GM12878 (cell line): ENCODE results near the gene PRSS2. TPM values are rescaled to one million over a fixed set of nuclear protein-coding genes. Genes with fewer than 3 reads are reported as not detected.

Source experiments
- ATAC-seq: fragments of 200-7000 bp; cut with Tn5 transposase; 3 replicates; pipeline ENCODE4 v1.9.1; 2020; ENCODE audit warnings: mild to moderate bottlenecking, moderate library complexity
- BruUV-seq: library from RNA; stranded (reverse); fragments of 400-500 nt; replicated peaks from 2 replicates; lab custom pipeline; 2021; lab: Mats Ljungman, UMichigan
- CTCF ChIA-PET: fragments of 300-600 bp; sonication (Branson Sonifier 250); formaldehyde crosslinking; extraction: SDS; loops from one replicate; lab custom pipeline; 2021; ENCODE audit warnings: inconsistent platforms; lab: Yijun Ruan, JAX
- POLR2A ChIA-PET: fragments of 350-600 bp; formaldehyde crosslinking; extraction: SDS; loops from one replicate; lab custom pipeline; 2021; ENCODE audit warnings: inconsistent platforms; lab: Charles Lee
- RAD21 ChIA-PET: fragments of 300-600 bp; sonication (Branson Sonifier 250); formaldehyde crosslinking; loops from one replicate; lab custom pipeline; 2023; ENCODE audit warnings: antibody characterized with exemption; ENCODE audit not compliant: unreplicated experiment; lab: Charles Lee
- SMC1A ChIA-PET: fragments of 300-600 bp; sonication (Branson Sonifier 250); formaldehyde crosslinking; loops from one replicate; lab custom pipeline; 2023; ENCODE audit not compliant: unreplicated experiment, uncharacterized antibody; lab: Charles Lee
- DNase-seq: peaks from one replicate; pipeline ENCODE4 v3.0.0-alpha.2; 2011; ENCODE audit warnings: low read depth, low spot score
- FAIRE-seq: peaks from 3 replicates; lab custom pipeline; 2011; peaks lifted over from hg19 to GRCh38; lab: Jason Lieb, UNC
- H2AFZ ChIP-seq: 2 replicates; pipeline ENCODE4 v1.6.0; 2011; ENCODE audit warnings: low read depth, low read length, control low read depth; ENCODE audit not compliant: control insufficient read depth
- H3K27ac ChIP-seq: 2 replicates; pipeline ENCODE4 v1.5.1; 2011; ENCODE audit warnings: control low read depth; ENCODE audit not compliant: control insufficient read depth, insufficient read depth
- H3K27me3 ChIP-seq, 2 experiments: replicated peaks in 1 of 2; 2 replicates each; pipeline versions ENCODE4 v1.6.0 to v1.6.1; 2011; ENCODE audit warnings: low read length in 1 of 2; ENCODE audit not compliant: control insufficient read depth in 2 of 2, insufficient read depth in 2 of 2
- H3K36me3 ChIP-seq, 2 experiments: 2 replicates each; pipeline ENCODE4 v1.5.1; 2011; ENCODE audit warnings: low read length in 1 of 2; ENCODE audit not compliant: control insufficient read depth in 2 of 2, insufficient read depth in 2 of 2
- H3K4me1 ChIP-seq: 2 replicates; pipeline ENCODE4 v1.6.1; 2011; ENCODE audit warnings: mild to moderate bottlenecking, low read length, moderate library complexity, mixed read lengths; ENCODE audit not compliant: control insufficient read depth, insufficient read depth
- H3K4me2 ChIP-seq: 2 replicates; pipeline ENCODE4 v1.6.0; 2011; ENCODE audit warnings: control low read depth; ENCODE audit not compliant: control insufficient read depth, insufficient read depth
- H3K4me3 ChIP-seq: fragments of 200-600 bp; sonication (generic); 2 replicates; pipeline ENCODE4 v1.5.1; 2016
- H3K79me2 ChIP-seq: 2 replicates; pipeline ENCODE4 v1.6.0; 2011; ENCODE audit warnings: low read length; ENCODE audit not compliant: control insufficient read depth, insufficient read depth
- H3K9ac ChIP-seq: 2 replicates; pipeline ENCODE4 v1.8.0; 2011; ENCODE audit warnings: low read length, control low read depth, mixed read lengths; ENCODE audit not compliant: control insufficient read depth, insufficient read depth
- H3K9me3 ChIP-seq: replicated peaks from 3 replicates; pipeline ENCODE4 v1.5.1; 2011; ENCODE audit warnings: mild to moderate bottlenecking, low read length; ENCODE audit not compliant: control insufficient read depth, insufficient read depth
- H4K20me1 ChIP-seq: 2 replicates; pipeline ENCODE4 v1.6.0; 2011; ENCODE audit not compliant: control insufficient read depth, insufficient read depth
- IKZF2 ChIP-seq, 2 experiments: fragments of 450-650 bp; IDR thresholded peaks; 2 replicates each; pipeline ENCODE4 v1.6.1; 2017; ENCODE audit warnings: mild to moderate bottlenecking in 2 of 2, moderate library complexity in 2 of 2
- JUND ChIP-seq: IDR thresholded peaks from 2 replicates; pipeline ENCODE4 v1.6.1; 2012; ENCODE audit warnings: low read depth, mild to moderate bottlenecking, low read length, improper control_type of control experiment, moderate library complexity
- PAX8 ChIP-seq: fragments of 450-650 bp; IDR thresholded peaks from 2 replicates; pipeline ENCODE4 v1.6.1; 2017; ENCODE audit warnings: mild to moderate bottlenecking, moderate library complexity
- RFX5 ChIP-seq: IDR thresholded peaks from 2 replicates; pipeline ENCODE4 v1.6.1; 2011; ENCODE audit warnings: low read depth, low read length, improper control_type of control experiment
- SMAD5 ChIP-seq: IDR thresholded peaks from 2 replicates; pipeline ENCODE4 v1.6.1; 2016; ENCODE audit warnings: antibody characterized with exemption, low read depth
- ZBTB11 ChIP-seq: fragments of 450-650 bp; formaldehyde crosslinking; IDR thresholded peaks from 2 replicates; pipeline ENCODE4 v1.5.0; 2022; ENCODE audit warnings: mild to moderate bottlenecking, missing genetic modification characterization
- WGBS: methylation state at CpG from one replicate; pipeline ENCODE4 v1.1.6; 2016; ENCODE audit warnings: low lambda C conversion rate; ENCODE audit not compliant: insufficient replicate concordance, insufficient coverage; ENCODE audit errors: missing lambda C conversion rate; 5-methylcytosine and 5-hydroxymethylcytosine counted together
- in situ Hi-C: fragments of 300-500 bp; cut with MboI; formaldehyde crosslinking; loops from 9 replicates; pipeline ENCODE4 v1.14.3; 2018; ENCODE audit warnings: mixed read lengths
- intact Hi-C: fragments of 100-400 bp; cut with micrococcal nuclease; formaldehyde crosslinking; loops from one replicate; pipeline ENCODE4 v1.14.2; 2022; ENCODE audit not compliant: unreplicated experiment
- polyA plus RNA-seq, 11 experiments: library from polyadenylated mRNA; depleted of rRNA in 4 of 11; unstranded in 6 of 11; stranded (reverse) in 5 of 11; fragments of >200 nt; fragmentation: Nextera tagmentation in 4 of 11; fragmentation: Illumina TruSeq in 1 of 11; extraction: Ambion mirVana in 4 of 11; extraction: Trizol in 1 of 11; gene quantifications; 1 replicate in 1 of 11; 2 replicates in 10 of 11; pipeline versions ENCODE4 v1.2.1 to v1.2.3, GENCODE V29; 2011 to 2016; ENCODE audit warnings: inconsistent platforms in 2 of 11, missing spikeins in 2 of 11, low read depth in 1 of 11
- total RNA-seq, 4 experiments: library from RNA; depleted of rRNA in 3 of 4; stranded (reverse); fragments of >200 nt in 3 of 4; fragmentation: Illumina TruSeq in 1 of 4; extraction: Trizol in 1 of 4; gene quantifications; 2 replicates each; pipeline versions ENCODE4 v1.2.1 to v1.2.3, GENCODE V29; 2013 to 2021

PRSS2 gene
- total and polyA plus RNA-seq, 10 of the 15 experiments (the other 5 are each of a cell fraction or from before 2014, with no cell fraction given) = 0.21 to 28.8 (median 0.41) TPM; not detected in 7

DNA sequence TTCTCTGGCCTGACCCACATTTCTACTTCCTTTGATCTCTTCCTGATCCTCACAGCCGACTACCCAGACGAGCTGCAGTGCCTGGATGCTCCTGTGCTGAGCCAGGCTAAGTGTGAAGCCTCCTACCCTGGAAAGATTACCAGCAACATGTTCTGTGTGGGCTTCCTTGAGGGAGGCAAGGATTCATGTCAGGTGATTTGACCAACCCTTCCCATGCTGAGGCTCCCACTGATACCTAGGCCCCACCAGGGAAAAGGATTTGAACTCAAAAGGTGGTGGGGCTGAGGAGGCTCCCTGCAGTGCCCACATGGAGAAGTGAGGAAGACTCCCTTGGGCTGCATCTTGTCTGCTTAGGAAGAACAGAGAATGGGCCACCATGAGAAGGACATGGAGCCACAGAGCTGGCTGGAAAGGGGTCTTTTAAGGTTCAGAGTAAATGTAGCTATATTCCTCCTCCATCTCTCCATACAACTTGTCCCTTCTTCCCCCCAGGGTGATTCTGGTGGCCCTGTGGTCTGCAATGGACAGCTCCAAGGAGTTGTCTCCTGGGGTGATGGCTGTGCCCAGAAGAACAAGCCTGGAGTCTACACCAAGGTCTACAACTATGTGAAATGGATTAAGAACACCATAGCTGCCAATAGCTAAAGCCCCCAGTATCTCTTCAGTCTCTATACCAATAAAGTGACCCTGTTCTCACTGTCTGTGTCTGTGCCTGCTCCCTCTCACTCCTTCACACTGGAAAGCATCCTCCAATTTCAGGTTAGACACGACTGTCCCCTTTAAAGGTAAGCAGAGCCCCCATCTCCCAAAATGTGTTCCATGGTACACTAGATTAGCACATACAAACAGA, 18.2 kb upstream of the PRSS2 start:
- ChIA-PET SMC1A (no interaction called here), POLR2A (no interaction called here), CTCF (interaction anchor here (0.8 to 1.7 kb wide), 2 partner anchors 58 to 127 kb away, joined by 3 read pairs; no protein-coding TSS in a partner anchor), RAD21 (interaction anchor here (0.8 kb wide), 1 partner anchor 31 kb away, joined by 3 read pairs; no protein-coding TSS in a partner anchor)
- Histone ChIP-seq H3K4me3 (no peak overlapping the region), H3K9ac (no peak overlapping the region), H4K20me1 (no peaks in the 10 kb centered on the region), H3K9me3 (no peaks in the 10 kb centered on the region), H3K79me2 (no peaks in the 10 kb centered on the region), H3K27ac (no peak overlapping the region), H3K27me3 (0 out of 4 replicates have a peak, but pooled peaks cover 0 to 2% of the 10 kb centered on the region in 2 experiments), H2AFZ (no peak overlapping the region), H3K4me1 (no peaks in the 10 kb centered on the region), H3K4me2 (no peak overlapping the region), H3K36me3 (no peaks in the 10 kb centered on the region)
- DNase-seq (no peak), FAIRE-seq (no peak), ATAC-seq (no peak)
- no TSS peak for BruUV-seq
- intact Hi-C loops = no loop called here
- WGBS = 24% methylated on average over 3 of the region's 3 CpGs
- TF ChIP-seq JUND = no peak
- no peak for TF ChIP-seq IKZF2 (IDR thresholded peaks at IDR 0.05)
- no peak for TF ChIP-seq RFX5
- no peak for TF ChIP-seq PAX8
- no peak for TF ChIP-seq ZBTB11 (CRISPR knock-in tag)
- no peak for TF ChIP-seq SMAD5
- in situ Hi-C loops = no loop called here
